NCI-H524 (cell line): Measurements from ENCODE around the gene MYL2.
"Not testable (repeated sequence)": the region's sequence is repeated elsewhere in the genome, so short reads cannot be mapped to it uniquely, and the experiment has no call there.

Experiments
- DNase-seq, 2 experiments: peaks; one replicate each; lab custom pipeline; 2025; lab: John Stamatoyannopoulos, UW

MYL2 gene

GRCh38 chr12:110920324-110920910 lies at the start of gene MYL2:
MYL2 (minus strand) TSS chr12:110920579; CDS start chr12:110920529, 50 bp downstream.
- no peak for DNase-seq

- DNase-seq, result peak; percentile 91 to 96
These were observed 45.8 kb upstream of the MYL2 start for GRCh38 chr12:110966081-110966760.

- no peak for DNase-seq
These were observed 45.2 kb upstream of the MYL2 start for GRCh38 chr12:110965574-110965973.

- no peak for DNase-seq
These were observed 40.4 kb upstream of the MYL2 start for GRCh38 chr12:110960795-110961194.

GRCh38 chr12:110957652-110958051 lies 37.3 kb upstream of the MYL2 start:
- DNase-seq, result no peak

- no peak for DNase-seq
These were observed 36.8 kb upstream of the MYL2 start for GRCh38 chr12:110957159-110957558.

- not testable (repeated sequence) for DNase-seq
These were observed 30.5 kb upstream of the MYL2 start for GRCh38 chr12:110950867-110951266.

GRCh38 chr12:110950466-110950865 lies 30.1 kb upstream of the MYL2 start:
- DNase-seq, result not testable (repeated sequence)

- DNase-seq, result no peak
These were observed 27.7 kb upstream of the MYL2 start for GRCh38 chr12:110948041-110948440.

GRCh38 chr12:110943373-110943772 lies 23.0 kb upstream of the MYL2 start:
- no peak for DNase-seq

GRCh38 chr12:110941391-110941790 lies 21.0 kb upstream of the MYL2 start:
- no peak for DNase-seq

GRCh38 chr12:110940933-110941332 lies 20.6 kb upstream of the MYL2 start:
- DNase-seq, result peak; percentile 13 to 61

- DNase-seq, result no peak
These were observed 19.9 kb upstream of the MYL2 start for GRCh38 chr12:110940296-110940695.

GRCh38 chr12:110937104-110937641 lies 16.8 kb upstream of the MYL2 start:
- DNase-seq, result peak; percentile 18 to 58

- no peak for DNase-seq
These were observed 16.2 kb upstream of the MYL2 start for GRCh38 chr12:110936367-110937103.

- no peak for DNase-seq
These were observed 15.2 kb upstream of the MYL2 start for GRCh38 chr12:110935588-110935987.

GRCh38 chr12:110934093-110934852 lies 13.9 kb upstream of the MYL2 start:
- DNase-seq, result no peak

GRCh38 chr12:110933326-110933974 lies 13.1 kb upstream of the MYL2 start:
- DNase-seq, result no peak

GRCh38 chr12:110932046-110932445 lies 11.7 kb upstream of the MYL2 start:
- peak in 1 of 2 experiments; percentile 17 for DNase-seq

GRCh38 chr12:110931315-110931728 lies 10.9 kb upstream of the MYL2 start:
- peak; percentile 10 to 18 for DNase-seq
